Daoy (cell line): ENCODE measurements around the gene TMEM86B. TPM values are rescaled to one million over a fixed set of nuclear protein-coding genes. Genes with fewer than 3 reads are reported as not detected.

Experiments
- DNase-seq: peaks from one replicate; pipeline ENCODE4 v3.0.0-alpha.2; 2015; ENCODE audit warnings: low read depth
- total RNA-seq: library from RNA; depleted of rRNA; stranded (reverse); fragments of >200 nt; shearing (Covaris generic); gene quantifications from 2 replicates; pipeline ENCODE4 v1.2.3, GENCODE V29; 2014; rRNA removed

The TMEM86B gene
- total RNA-seq, 1 experiment from 2014 or later, result 1.8 TPM

DNA sequence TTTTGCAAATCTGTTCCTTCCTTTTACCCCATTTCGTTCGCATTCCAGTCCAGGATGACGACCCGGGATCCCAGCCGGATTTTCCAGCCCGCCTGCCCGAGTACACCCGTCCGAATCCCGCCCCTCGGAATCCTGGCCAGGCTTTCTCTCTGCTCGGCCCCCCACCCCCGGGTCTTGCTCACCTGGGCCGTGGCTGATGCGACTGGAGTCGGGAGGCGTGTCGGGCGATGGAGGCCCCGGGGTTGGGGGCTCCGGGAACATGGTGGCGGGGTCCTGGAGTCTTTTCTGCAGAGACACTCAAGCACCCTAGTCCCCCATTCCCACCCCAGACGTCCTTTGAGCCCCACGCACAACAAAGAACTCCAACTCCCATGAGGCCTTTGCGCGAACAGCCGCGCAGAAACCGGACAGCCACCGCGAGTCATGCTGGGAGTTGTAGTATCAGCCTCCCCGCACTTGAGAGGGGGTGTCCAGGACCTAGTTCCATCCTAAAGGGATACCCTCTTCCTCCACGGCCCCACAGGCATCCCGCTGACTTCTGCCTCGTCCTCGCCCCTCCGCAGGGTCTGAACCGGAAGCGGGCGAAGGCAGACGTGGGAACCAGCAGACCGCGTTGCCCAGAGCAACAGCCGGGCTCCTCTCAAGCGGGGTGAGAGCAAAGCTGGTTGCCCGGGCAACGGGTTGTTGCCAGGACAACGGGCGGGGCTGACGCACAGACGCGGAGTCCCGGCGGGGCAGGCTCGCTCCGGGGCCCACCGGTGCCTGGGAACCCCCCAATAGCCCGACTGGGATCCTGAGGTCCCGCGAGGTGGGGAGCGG is 49.6 kb downstream of the TMEM86B start:
- DNase-seq, result peak; percentile 87

Other genes with a start within 250 kb of the TMEM86B start
- gene GP6, start 190.5 kb downstream of the TMEM86B start, total RNA-seq, result 0.91 TPM in 1 of 2 replicates, not detected in the other
- gene RDH13, start 165.6 kb downstream of the TMEM86B start, total RNA-seq, result 14.1 and 17.0 TPM in 2 replicates
- 1.6 and 4.9 TPM in 2 replicates for gene EPS8L1, start 152.9 kb downstream of the TMEM86B start, total RNA-seq
- 41.5 and 44.2 TPM in 2 replicates for gene PPP1R12C, start 111.1 kb downstream of the TMEM86B start, total RNA-seq
- gene TNNT1, start 79.6 kb downstream of the TMEM86B start, total RNA-seq, result 22.5 and 23.9 TPM in 2 replicates
- gene TNNI3, start 71.0 kb downstream of the TMEM86B start, total RNA-seq, result 0.80 TPM in 1 of 2 replicates, not detected in the other
- gene DNAAF3, start 62.1 kb downstream of the TMEM86B start, total RNA-seq, result 3.1 and 7.1 TPM in 2 replicates
- 0.12 TPM in 1 of 2 replicates, not detected in the other for gene SYT5, start 48.5 kb downstream of the TMEM86B start, total RNA-seq
- gene PTPRH, start 19.3 kb downstream of the TMEM86B start, total RNA-seq, result 4.1 and 8.6 TPM in 2 replicates
- gene PPP6R1, start 30.3 kb upstream of the TMEM86B start, total RNA-seq, result 26.5 and 38.0 TPM in 2 replicates
- 104 and 113 TPM in 2 replicates for gene HSPBP1, start 51.3 kb upstream of the TMEM86B start, total RNA-seq
- 6.3 and 9.0 TPM in 2 replicates for gene BRSK1, start 55.2 kb upstream of the TMEM86B start, total RNA-seq
- not detected in 2 replicates for gene TMEM150B, start 96.6 kb upstream of the TMEM86B start, total RNA-seq
- gene KMT5C, start 111.1 kb upstream of the TMEM86B start, total RNA-seq, result 8.5 and 8.9 TPM in 2 replicates
- gene COX6B2, start 126.0 kb upstream of the TMEM86B start, total RNA-seq, result not detected in 2 replicates
- gene GARIN5B, start 134.5 kb upstream of the TMEM86B start, total RNA-seq, result not detected in 2 replicates
- gene IL11, start 141.7 kb upstream of the TMEM86B start, total RNA-seq, result 56.5 and 60.4 TPM in 2 replicates
- gene TMEM190, start 148.1 kb upstream of the TMEM86B start, total RNA-seq, result not detected in 2 replicates
- gene TMEM238, start 155.5 kb upstream of the TMEM86B start, total RNA-seq, result 3.3 and 3.9 TPM in 2 replicates
- gene RPL28, start 157.2 kb upstream of the TMEM86B start, total RNA-seq, result 633 and 816 TPM in 2 replicates
- 317 and 338 TPM in 2 replicates for gene UBE2S, start 179.0 kb upstream of the TMEM86B start, total RNA-seq
- gene SHISA7, start 214.5 kb upstream of the TMEM86B start, total RNA-seq, result not detected in 2 replicates
- gene ISOC2, start 232.9 kb upstream of the TMEM86B start, total RNA-seq, result 134 and 140 TPM in 2 replicates
- gene C19orf85, start 236.0 kb upstream of the TMEM86B start, total RNA-seq, result not detected in 2 replicates
- gene ZNF628, start 247.9 kb upstream of the TMEM86B start, total RNA-seq, result 1.7 and 3.4 TPM in 2 replicates